ENCODE data around the gene SLIT3. TPM values are rescaled to one million over a fixed set of nuclear protein-coding genes. Genes with fewer than 3 reads are reported as not detected.

SLIT3 gene
- total and polyA plus RNA-seq, 2 donors (not counting 3 experiments of a cell fraction or from before 2014, with no cell fraction given): 0.90 to 1.0 TPM

GRCh38 chr5:168686837-168687236 is 614.1 kb downstream of the SLIT3 start:
- H3K9me3 ChIP-seq (replicated peaks; ENCODE audit: control insufficient read depth, insufficient read depth, low read length): no peaks in the 10 kb centered on the region
- H3K27me3 ChIP-seq (ENCODE audit: control insufficient read depth in 2 of 2, insufficient read depth in 2 of 2, low read length in 2 of 2): no peaks in the 10 kb centered on the region
- no peak overlapping the region for H3K9ac ChIP-seq (replicated peaks; ENCODE audit: extremely low read depth, insufficient read depth, low read length)
- H3K4me2 ChIP-seq (ENCODE audit: insufficient read depth, low read length): no peak overlapping the region
- no peak overlapping the region for H3K4me3 ChIP-seq (replicated peaks in 1 of 3; ENCODE audit: insufficient read depth in 1 of 3, low read depth in 1 of 3, low read length in 3 of 3)
- no peak for FAIRE-seq
- dilution Hi-C loops (cut with MboI; ENCODE audit: extremely low pct_ligation_motif_present, low sequenced_read_pairs): no loop called here
- H2AFZ ChIP-seq (ENCODE audit: low read depth, low read length): no peak overlapping the region
- no peak overlapping the region for H3K27ac ChIP-seq (ENCODE audit: insufficient read depth, low read depth, low read length)
- no peaks in the 10 kb centered on the region for H3K79me2 ChIP-seq (ENCODE audit: control insufficient read depth, insufficient read depth, low read length)
- peaks cover under 1% of the 10 kb centered on the region for H3K4me1 ChIP-seq (ENCODE audit: control insufficient read depth, extremely low read depth, insufficient read depth, low read length)
- H3K9me1 ChIP-seq (replicated peaks; ENCODE audit: control insufficient read depth, extremely low read depth, insufficient read depth, low read length): no peaks in the 10 kb centered on the region
- POLR2A ChIA-PET: no interaction called here
- intact Hi-C loops (cut with micrococcal nuclease): no loop called here
- H4K20me1 ChIP-seq (replicated peaks; ENCODE audit: control insufficient read depth, extremely low read depth, insufficient read depth, low read length): no peaks in the 10 kb centered on the region
- no TSS peak for BruUV-seq (replicated peaks)
- CTCF ChIA-PET: no interaction called here
- no peaks in the 10 kb centered on the region for H3K36me3 ChIP-seq (ENCODE audit: control insufficient read depth in 2 of 2, extremely low read depth in 1 of 2, insufficient read depth in 2 of 2, low read length in 2 of 2)
- no peak for TF ChIP-seq CTCF (IDR thresholded peaks at IDR 0.05; ENCODE audit: extremely low read depth in 1 of 2, insufficient read depth in 1 of 2, low read depth in 1 of 2, low read length in 2 of 2)
- TF ChIP-seq POLR2AphosphoS5 (IDR thresholded peaks at IDR 0.05; ENCODE audit: insufficient read depth, low read depth, low read length): no peak
- no peak for TF ChIP-seq JUN (IDR thresholded peaks at IDR 0.05; ENCODE audit: borderline replicate concordance, insufficient read depth, insufficient read length, low read depth)
- TF ChIP-seq MAX (IDR thresholded peaks at IDR 0.05; ENCODE audit: insufficient read depth, insufficient read length): no peak
- DNase-seq (ENCODE audit: low read depth, low spot score): no peak

- Histone ChIP-seq H4K20me1 (replicated peaks; ENCODE audit: control insufficient read depth, extremely low read depth, insufficient read depth, low read length) (no peaks in the 10 kb centered on the region), H3K27ac (ENCODE audit: insufficient read depth, low read depth, low read length) (no peak overlapping the region), H3K9me1 (replicated peaks; ENCODE audit: control insufficient read depth, extremely low read depth, insufficient read depth, low read length) (no peaks in the 10 kb centered on the region), H3K4me2 (ENCODE audit: insufficient read depth, low read length) (no peak overlapping the region), H3K9ac (replicated peaks; ENCODE audit: extremely low read depth, insufficient read depth, low read length) (no peak overlapping the region), H3K4me3 (replicated peaks in 1 of 3; ENCODE audit: insufficient read depth in 1 of 3, low read depth in 1 of 3, low read length in 3 of 3) (no peak overlapping the region), H2AFZ (ENCODE audit: low read depth, low read length) (no peak overlapping the region), H3K27me3 (ENCODE audit: control insufficient read depth in 2 of 2, insufficient read depth in 2 of 2, low read length in 2 of 2) (no peaks in the 10 kb centered on the region), H3K36me3 (ENCODE audit: control insufficient read depth in 2 of 2, extremely low read depth in 1 of 2, insufficient read depth in 2 of 2, low read length in 2 of 2) (no peaks in the 10 kb centered on the region), H3K9me3 (replicated peaks; ENCODE audit: control insufficient read depth, insufficient read depth, low read length) (no peaks in the 10 kb centered on the region), H3K79me2 (ENCODE audit: control insufficient read depth, insufficient read depth, low read length) (no peaks in the 10 kb centered on the region), H3K4me1 (ENCODE audit: control insufficient read depth, extremely low read depth, insufficient read depth, low read length) (peaks cover 3% of the 10 kb centered on the region)
- no TSS peak for BruUV-seq (replicated peaks)
- ChIA-PET CTCF (no interaction called here), POLR2A (no interaction called here)
- FAIRE-seq (no peak), DNase-seq (ENCODE audit: low read depth, low spot score) (no peak)
- TF ChIP-seq POLR2AphosphoS5 (IDR thresholded peaks at IDR 0.05; ENCODE audit: insufficient read depth, low read depth, low read length): no peak
- no peak for TF ChIP-seq CTCF (IDR thresholded peaks at IDR 0.05; ENCODE audit: extremely low read depth in 1 of 2, insufficient read depth in 1 of 2, low read depth in 1 of 2, low read length in 2 of 2)
- no peak for TF ChIP-seq MYC (IDR thresholded peaks at IDR 0.05; ENCODE audit: low read depth, low read length)
- TF ChIP-seq MAX (IDR thresholded peaks at IDR 0.05; ENCODE audit: insufficient read depth, insufficient read length): no peak
- no peak for TF ChIP-seq EZH2 (IDR thresholded peaks at IDR 0.05; ENCODE audit: borderline replicate concordance, low read depth, low read length, severe bottlenecking)
- TF ChIP-seq POLR2A (IDR thresholded peaks at IDR 0.05; ENCODE audit: low read depth, low read length): no peak
- TF ChIP-seq FOS (IDR thresholded peaks at IDR 0.05; ENCODE audit: borderline replicate concordance, insufficient read depth, low read length): no peak
- no peak for TF ChIP-seq JUN (IDR thresholded peaks at IDR 0.05; ENCODE audit: borderline replicate concordance, insufficient read depth, insufficient read length, low read depth)
- TF ChIP-seq GATA2 (IDR thresholded peaks at IDR 0.05; ENCODE audit: insufficient read depth, insufficient read length, low read depth, low read length): no peak
- dilution Hi-C loops (cut with MboI; ENCODE audit: extremely low pct_ligation_motif_present, low sequenced_read_pairs): no loop called here
- intact Hi-C loops (cut with micrococcal nuclease): no loop called here
These were observed 615.4 kb downstream of the SLIT3 start for GRCh38 chr5:168685566-168685965.
